Neutrophil (primary cell): ENCODE data around the gene GFI1B.

Experiments used
- H3K27ac ChIP-seq: fragments of 200-600 bp; sonication (generic); 2 replicates; pipeline ENCODE4 v1.5.1; 2016; ENCODE audit warnings: mild to moderate bottlenecking, moderate library complexity
- H3K27me3 ChIP-seq: fragments of 200-600 bp; sonication (generic); 2 replicates; pipeline ENCODE4 v1.6.0; 2016; ENCODE audit warnings: mild to moderate bottlenecking
- H3K36me3 ChIP-seq: fragments of 200-600 bp; sonication (generic); 2 replicates; pipeline ENCODE4 v1.5.1; 2017
- H3K4me1 ChIP-seq, 2 experiments: fragments of 200-600 bp in 1 of 2; sonication (generic) in 1 of 2; 1 replicate in 1 of 2; 2 replicates in 1 of 2; pipeline versions ENCODE4 v1.5.1 to v1.6.1; 2013 to 2016; ENCODE audit warnings: low read depth in 1 of 2, low read length in 1 of 2, mild to moderate bottlenecking in 1 of 2, moderate library complexity in 1 of 2; ENCODE audit not compliant: control insufficient read depth in 1 of 2, insufficient read depth in 1 of 2
- H3K4me3 ChIP-seq, 2 experiments: fragments of 200-600 bp in 1 of 2; sonication (generic) in 1 of 2; 1 replicate in 1 of 2; 2 replicates in 1 of 2; pipeline ENCODE4 v1.5.1; 2013 to 2016; ENCODE audit warnings: low read depth in 1 of 2, low read length in 1 of 2, mild to moderate bottlenecking in 1 of 2, moderate library complexity in 1 of 2
- H3K9me3 ChIP-seq: fragments of 200-600 bp; sonication (generic); 2 replicates; pipeline ENCODE4 v1.5.1; 2016
- CTCF ChIP-seq: fragments of 200-600 bp; sonication (generic); IDR thresholded peaks from 2 replicates; pipeline ENCODE4 v1.5.1; 2016; ENCODE audit warnings: antibody characterized with exemption

Gene GFI1B

DNA sequence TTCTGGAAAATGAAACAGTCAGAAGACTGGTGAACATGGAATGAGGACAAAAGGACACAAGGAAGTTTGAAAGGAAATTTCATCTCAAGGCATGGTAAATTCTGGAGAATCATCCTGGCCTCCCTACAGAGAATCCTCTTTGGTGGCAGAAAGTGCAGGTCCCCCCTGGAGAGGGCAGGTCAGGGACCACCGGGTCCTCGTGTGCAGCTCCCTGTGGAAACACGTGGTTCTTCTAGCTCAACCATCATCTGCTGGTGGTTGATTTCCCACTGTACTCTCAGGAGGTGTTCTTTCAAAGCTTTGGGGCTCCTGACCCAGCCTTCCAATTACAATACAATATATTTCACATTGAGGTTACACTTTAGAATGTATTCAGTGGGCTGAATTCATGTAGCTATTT is 49.7 kb downstream of the GFI1B start:
- Histone ChIP-seq H3K4me3 (no peak overlapping the region), H3K36me3 (peaks cover 3% of the 10 kb centered on the region), H3K27ac (no peak overlapping the region), H3K4me1 (peaks cover 16 to 17% of the 10 kb centered on the region in 2 experiments), H3K9me3 (no peaks in the 10 kb centered on the region), H3K27me3 (no peaks in the 10 kb centered on the region)
- TF ChIP-seq CTCF, result no peak

DNA sequence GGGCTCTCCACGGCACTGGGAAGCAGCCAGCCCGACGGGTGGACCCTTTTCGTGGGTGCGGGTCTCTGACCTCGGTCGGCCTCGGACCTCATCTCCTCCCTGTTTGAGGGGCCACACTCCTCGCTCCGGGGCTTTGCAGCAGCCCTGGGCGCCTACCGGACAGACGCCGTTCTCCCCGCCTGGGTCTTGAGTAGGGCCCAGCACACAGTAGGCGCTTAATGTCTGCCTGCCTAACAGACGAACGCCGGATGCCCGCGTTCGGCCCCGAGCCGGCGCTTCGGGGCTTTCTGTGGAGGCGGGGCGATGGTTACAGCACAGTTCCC is 51.5 kb downstream of the GFI1B start:
- TF ChIP-seq CTCF, result no peak
- H3K4me3 ChIP-seq, result peak overlapping the region; percentile 86 to 91

GRCh38 chr9:133030317-133031129 is 52.0 kb downstream of the GFI1B start, which contains the start of gene GTF3C5:
GTF3C5 (plus strand) TSS chr9:133030997; CDS start chr9:133031012, 15 bp downstream.
- Histone ChIP-seq H3K36me3 (peaks cover 7% of the 10 kb centered on the region), H3K4me3 (peak within 1 kb of the TSS; percentile 86 to 91), H3K27ac (peak within 1 kb of the TSS; percentile 89), H3K27me3 (no peaks in the 10 kb centered on the region), H3K4me1 (peaks cover 16 to 18% of the 10 kb centered on the region in 2 experiments), H3K9me3 (no peaks in the 10 kb centered on the region)
- peak; percentile 33 for TF ChIP-seq CTCF

More for the DNA sequence above, 51.5 kb downstream of the GFI1B start:
- H3K27ac ChIP-seq, result peak overlapping the region; percentile 89
- no peaks in the 10 kb centered on the region for H3K9me3 ChIP-seq
- no peaks in the 10 kb centered on the region for H3K27me3 ChIP-seq
- peaks cover 15 to 17% of the 10 kb centered on the region in 2 experiments for H3K4me1 ChIP-seq
- peaks cover 7% of the 10 kb centered on the region for H3K36me3 ChIP-seq

DNA sequence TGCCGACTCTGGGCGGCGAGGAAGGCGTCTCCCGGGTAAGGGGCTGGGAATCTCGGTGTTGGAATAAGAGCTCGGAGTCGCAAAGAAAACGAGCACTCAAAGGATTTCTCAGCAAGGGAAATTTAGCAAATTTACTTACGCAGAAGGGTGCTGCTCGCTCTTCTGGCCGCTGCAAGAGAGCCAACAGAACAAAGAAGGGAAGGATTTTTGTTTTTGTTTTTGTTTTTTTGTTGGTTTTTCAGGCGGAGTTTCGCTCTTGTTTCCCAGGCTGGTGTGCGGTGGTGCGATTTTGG is 52.6 kb downstream of the GFI1B start:
- Histone ChIP-seq H3K4me1 (peaks cover 20 to 23% of the 10 kb centered on the region in 2 experiments), H3K4me3 (peak overlapping the region; percentile 86 to 91)
- TF ChIP-seq CTCF, result no peak

GRCh38 chr9:133031496-133031911 is 53.0 kb downstream of the GFI1B start:
- H3K36me3 ChIP-seq, result peaks cover 7% of the 10 kb centered on the region
- no peak for TF ChIP-seq CTCF
- peak overlapping the region; percentile 89 for H3K27ac ChIP-seq
- H3K9me3 ChIP-seq, result no peaks in the 10 kb centered on the region
- peak overlapping the region; percentile 86 to 91 for H3K4me3 ChIP-seq
- no peaks in the 10 kb centered on the region for H3K27me3 ChIP-seq
- H3K4me1 ChIP-seq, result peaks cover 20 to 23% of the 10 kb centered on the region in 2 experiments

More for the DNA sequence above, 52.6 kb downstream of the GFI1B start:
- peak overlapping the region; percentile 89 for H3K27ac ChIP-seq
- H3K36me3 ChIP-seq, result peaks cover 7% of the 10 kb centered on the region
- H3K27me3 ChIP-seq, result no peaks in the 10 kb centered on the region
- no peaks in the 10 kb centered on the region for H3K9me3 ChIP-seq
